GM13977 (cell line): Measurements from ENCODE around the gene OR1F1.
A peak's percentile ranks its signal among the peaks of the same experiment; 100 is the strongest.

Source experiments
- DNase-seq: peaks from one replicate; pipeline ENCODE4 v3.0.0; 2012; ENCODE audit warnings: low spot score
- in situ Hi-C: fragments of 300-500 bp; cut with MboI; formaldehyde crosslinking; loops from one replicate; pipeline ENCODE4 v1.12.0; 2022; ENCODE audit warnings: low sequenced_read_pairs, low pct_unique_long_range_greater_than_20kb, mixed read lengths, inconsistent platforms; ENCODE audit not compliant: unreplicated experiment
- TF ChIP-seq, protein P1 (sequence below): IDR thresholded peaks from 2 replicates; pipeline ENCODE4 v1.5.1; 2012; ENCODE audit warnings: mild to moderate bottlenecking, control low read depth; ENCODE audit not compliant: insufficient read depth; ENCODE audit errors: extremely low read depth, missing control alignments

OR1F1 gene

DNA sequence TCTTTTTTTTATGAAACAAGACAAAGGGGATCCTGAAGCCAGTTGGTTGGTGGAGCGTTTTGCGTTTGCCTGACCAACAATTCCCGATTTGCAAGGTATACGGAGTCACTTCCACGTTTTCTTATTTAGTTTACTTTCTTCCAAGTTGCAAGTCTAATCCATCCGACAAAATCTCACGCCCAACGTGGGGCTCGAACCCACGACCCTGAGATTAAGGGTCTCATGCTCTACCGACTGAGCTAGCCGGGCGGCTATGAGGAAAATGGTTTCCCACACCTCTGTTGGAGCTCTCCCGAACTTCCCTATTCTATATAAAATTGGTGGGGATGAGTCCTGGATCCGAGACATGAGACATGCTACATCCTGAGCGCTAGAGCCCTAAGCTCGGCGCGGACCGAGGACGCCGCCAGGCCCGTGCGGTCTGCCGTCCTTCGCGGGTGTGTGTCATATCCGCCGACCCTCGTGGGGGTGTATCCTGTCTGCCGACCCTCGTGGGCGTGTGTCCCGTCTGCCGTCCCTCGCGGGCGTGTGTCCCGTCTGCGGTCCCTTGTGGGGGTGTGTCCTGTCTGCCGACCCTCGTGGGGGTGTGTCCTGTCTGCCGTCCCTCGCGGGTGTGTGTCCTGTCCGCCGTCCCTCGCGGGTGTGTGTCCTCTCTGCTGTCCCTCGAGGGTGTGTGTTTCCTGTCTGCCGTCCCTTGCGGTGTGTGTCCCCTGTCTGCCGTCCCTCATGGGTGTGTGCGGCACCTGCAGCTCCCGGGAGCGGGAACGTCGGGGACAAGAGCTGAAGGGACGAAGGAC, 30.6 kb upstream of the OR1F1 start:
- in situ Hi-C loops: no loop called here

DNA sequence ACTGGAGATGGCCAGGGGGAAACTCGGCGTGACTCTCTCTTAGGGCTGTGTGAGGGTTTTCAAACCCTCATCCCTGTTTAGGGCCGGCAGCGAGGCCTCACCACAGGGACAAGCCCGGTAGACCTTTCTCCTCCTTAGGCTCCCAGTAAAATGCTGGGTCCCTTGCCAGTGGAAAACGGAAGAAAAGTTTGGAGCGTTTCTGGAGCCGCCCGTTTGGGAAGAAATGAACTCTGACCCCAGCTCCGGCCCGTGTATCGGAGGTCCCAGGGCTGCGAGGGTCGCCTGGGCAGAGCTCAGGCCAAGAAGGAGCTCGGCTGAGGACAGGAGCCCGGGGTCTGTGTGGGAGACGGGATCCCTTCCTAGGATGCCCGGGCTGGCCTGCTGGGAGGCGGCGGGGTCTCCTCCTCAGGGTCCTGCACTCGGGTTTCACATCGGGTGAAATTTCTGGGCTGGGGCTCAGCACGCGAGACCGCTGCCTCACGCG, 29.9 kb upstream of the OR1F1 start:
- DNase-seq: peak; percentile 54
- in situ Hi-C loops: no loop called here
- TF ChIP-seq, protein P1, sequence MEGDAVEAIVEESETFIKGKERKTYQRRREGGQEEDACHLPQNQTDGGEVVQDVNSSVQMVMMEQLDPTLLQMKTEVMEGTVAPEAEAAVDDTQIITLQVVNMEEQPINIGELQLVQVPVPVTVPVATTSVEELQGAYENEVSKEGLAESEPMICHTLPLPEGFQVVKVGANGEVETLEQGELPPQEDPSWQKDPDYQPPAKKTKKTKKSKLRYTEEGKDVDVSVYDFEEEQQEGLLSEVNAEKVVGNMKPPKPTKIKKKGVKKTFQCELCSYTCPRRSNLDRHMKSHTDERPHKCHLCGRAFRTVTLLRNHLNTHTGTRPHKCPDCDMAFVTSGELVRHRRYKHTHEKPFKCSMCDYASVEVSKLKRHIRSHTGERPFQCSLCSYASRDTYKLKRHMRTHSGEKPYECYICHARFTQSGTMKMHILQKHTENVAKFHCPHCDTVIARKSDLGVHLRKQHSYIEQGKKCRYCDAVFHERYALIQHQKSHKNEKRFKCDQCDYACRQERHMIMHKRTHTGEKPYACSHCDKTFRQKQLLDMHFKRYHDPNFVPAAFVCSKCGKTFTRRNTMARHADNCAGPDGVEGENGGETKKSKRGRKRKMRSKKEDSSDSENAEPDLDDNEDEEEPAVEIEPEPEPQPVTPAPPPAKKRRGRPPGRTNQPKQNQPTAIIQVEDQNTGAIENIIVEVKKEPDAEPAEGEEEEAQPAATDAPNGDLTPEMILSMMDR: no peak

More for the DNA sequence above, 30.6 kb upstream of the OR1F1 start:
- peak; percentile 49 for DNase-seq
- TF ChIP-seq, protein P1: no peak

DNA sequence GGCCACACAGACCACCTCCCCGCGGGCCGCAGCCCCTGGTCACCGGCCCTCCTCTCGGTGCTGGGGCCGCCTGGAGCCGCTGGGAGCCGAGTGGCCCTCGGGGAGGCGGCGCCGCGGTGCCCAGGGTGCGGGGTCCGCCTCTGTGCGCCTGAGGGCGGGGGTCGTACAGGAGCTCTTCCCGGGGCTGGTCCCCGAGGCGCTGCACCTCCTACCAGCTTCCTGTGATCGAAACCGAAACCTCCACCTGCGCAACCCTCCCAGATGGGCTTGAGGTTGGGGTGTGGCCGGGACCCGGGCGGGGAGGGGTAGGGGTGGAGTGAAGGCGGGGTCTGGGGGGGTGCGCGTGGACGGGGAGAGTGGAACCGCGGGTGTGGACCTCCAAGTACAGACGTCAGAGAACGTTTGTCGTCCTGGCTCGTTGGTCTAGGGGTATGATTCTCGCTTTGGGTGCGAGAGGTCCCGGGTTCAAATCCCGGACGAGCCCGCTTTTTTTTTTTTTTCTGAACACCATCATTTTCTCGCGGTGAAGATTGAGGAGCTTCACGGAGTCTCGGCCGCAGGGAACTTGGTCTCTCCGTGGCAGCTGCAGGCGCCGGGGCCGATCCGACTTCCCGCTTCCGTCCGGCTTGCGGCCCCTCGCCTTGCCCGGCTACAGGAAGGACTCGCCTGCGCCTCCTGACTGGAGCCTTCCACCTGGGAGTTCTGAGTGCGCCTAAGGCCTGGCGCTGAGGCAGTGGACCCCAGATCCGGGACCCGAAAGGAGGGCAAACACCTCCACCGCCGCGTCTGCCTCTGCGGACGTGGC, 29.3 kb upstream of the OR1F1 start:
- DNase-seq: peak; percentile 95

DNA sequence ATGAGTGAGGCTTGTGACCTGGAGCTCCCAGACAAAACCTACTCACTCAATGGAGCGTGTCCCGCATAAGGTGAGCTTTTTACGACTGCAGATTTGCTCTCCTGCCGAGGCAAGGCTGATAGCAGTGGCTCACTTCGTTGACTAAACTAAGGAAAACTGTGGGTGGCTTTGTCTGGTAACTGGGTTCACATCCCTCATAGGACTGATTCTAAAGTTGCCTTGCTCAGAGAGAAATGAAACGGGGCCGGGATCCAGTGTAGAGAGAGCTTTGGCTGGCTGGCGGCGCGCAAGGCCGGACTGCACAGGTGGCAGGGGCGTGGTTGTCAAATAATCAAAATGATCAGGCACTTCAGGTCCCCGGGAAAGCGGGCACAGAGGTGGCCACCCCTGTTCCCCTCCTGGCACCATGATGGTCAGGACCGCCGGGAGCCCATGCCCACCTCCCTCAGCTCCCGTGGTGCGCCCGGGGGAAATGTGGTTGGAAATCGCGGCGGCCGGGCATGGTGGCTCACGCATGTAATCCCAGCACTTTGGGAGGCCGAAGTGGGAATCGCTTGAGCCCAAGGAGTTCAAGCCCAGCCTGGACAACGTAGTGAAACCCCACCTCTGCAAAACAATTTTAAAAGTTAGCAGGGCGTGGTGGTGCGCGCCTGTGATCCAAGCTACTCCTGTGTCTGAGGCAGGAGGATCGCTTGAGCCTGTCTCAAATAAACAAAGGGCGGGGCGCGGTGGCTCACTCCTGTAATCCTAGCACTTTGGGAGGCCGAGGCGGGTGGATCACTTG, 26.6 kb upstream of the OR1F1 start:
- TF ChIP-seq, protein P1: no peak
- no peak for DNase-seq
- in situ Hi-C loops: loop anchor here (10.0 kb wide), 1 partner anchor 97 kb away; the partner anchor contains the start of gene IL32

More for the DNA sequence above, 29.3 kb upstream of the OR1F1 start:
- in situ Hi-C loops: no loop called here
- TF ChIP-seq, protein P1: no peak

DNA sequence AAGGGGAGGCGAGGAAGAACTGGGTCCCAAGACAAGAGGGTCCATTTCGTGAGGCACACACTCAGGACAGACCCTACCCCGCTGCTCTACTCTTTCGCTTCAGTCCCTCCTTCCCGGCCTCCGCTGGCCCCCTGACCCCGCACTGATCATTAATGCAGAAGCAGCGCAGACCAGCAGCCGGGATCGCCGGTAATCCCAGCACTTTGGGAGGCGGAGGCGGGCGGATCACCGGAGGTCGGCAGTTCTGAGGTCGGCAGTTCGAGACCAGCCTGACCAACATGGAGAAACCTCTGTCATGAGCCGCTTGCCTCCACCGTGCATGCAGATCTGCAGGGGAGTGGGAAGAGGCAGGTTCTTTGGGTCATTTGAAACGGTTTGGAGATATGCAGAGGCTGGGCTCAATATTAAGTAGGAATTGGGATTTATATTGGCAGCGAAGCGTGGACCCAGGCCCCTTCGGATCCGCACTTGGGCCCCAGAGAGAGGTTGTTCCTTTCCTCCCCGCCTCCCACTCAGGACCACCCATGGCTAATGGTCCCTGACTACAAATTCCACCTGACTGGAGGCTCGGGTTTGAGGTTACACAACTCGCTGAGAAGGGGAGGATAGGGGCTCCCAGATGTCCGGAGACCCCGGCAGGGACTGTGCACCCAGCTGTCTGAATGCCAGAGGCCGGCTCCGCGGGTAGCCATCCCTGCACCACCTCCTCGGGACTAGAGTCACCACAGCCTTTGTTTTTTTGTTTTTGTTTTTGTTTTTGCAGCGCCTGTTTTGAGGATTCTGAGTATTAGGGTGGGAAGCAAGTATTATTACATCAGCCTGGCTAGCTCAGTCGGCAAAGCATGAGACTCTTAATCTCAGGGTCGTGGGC, 23.6 kb upstream of the OR1F1 start:
- in situ Hi-C loops: loop anchor here (10.0 kb wide), 1 partner anchor 100 kb away; the partner anchor contains the start of gene IL32
- TF ChIP-seq, protein P1: no peak
- DNase-seq: no peak
